ENCODE results near the gene DNAJC5.

- TF ChIP-seq CTCF (IDR thresholded peaks at IDR 0.05) (no peak), POLR2A (IDR thresholded peaks at IDR 0.05) (no peak)
Measured at GRCh38 chr20:63937596-63937995, 42.7 kb downstream of the DNAJC5 start.

Data from thyroid gland (tissue), 4 donors.